Natural killer cell treated with Interleukin-12 subunit alpha and Interleukin-12 subunit beta and Interleukin-15 and Interleukin-18, amount 100 ng/mL, for 72 hours (primary cell): ENCODE measurements around the gene CTNNA2. TPM values are rescaled to one million over a fixed set of nuclear protein-coding genes. Genes with fewer than 3 reads are reported as not detected.

Source experiments
- ATAC-seq, 2 donors: fragments of 150-1000 bp; cut with Tn5 transposase in 1 of 2; sonication (Bioruptor Pico), chemical (Tn5 transposase) in 1 of 2; 2 replicates each; pipeline ENCODE4 v1.10.0; 2021
- DNase-seq: peaks from one replicate; pipeline ENCODE4 v3.0.0; 2022; ENCODE audit warnings: low spot score
- H3K27ac Mint-ChIP-seq, 2 donors: 1 replicate in 1 of 2; 2 replicates in 1 of 2; pipeline ENCODE4 v1.8.0; 2022; ENCODE audit warnings: mixed read lengths in 2 of 2, mild to moderate bottlenecking in 1 of 2, moderate library complexity in 1 of 2
- H3K27me3 Mint-ChIP-seq, 2 donors: 1 replicate in 1 of 2; 2 replicates in 1 of 2; pipeline ENCODE4 v1.8.0; 2022; ENCODE audit warnings: mixed read lengths in 2 of 2
- H3K36me3 Mint-ChIP-seq: one replicate; pipeline ENCODE4 v1.8.0; 2022; ENCODE audit warnings: mixed read lengths
- H3K4me1 Mint-ChIP-seq, 2 donors: 1 replicate in 1 of 2; 2 replicates in 1 of 2; pipeline ENCODE4 v1.8.0; 2022; ENCODE audit warnings: low read depth in 2 of 2, mixed read lengths in 2 of 2, mild to moderate bottlenecking in 1 of 2
- H3K4me3 Mint-ChIP-seq: one replicate; pipeline ENCODE4 v1.8.0; 2022; ENCODE audit warnings: mixed read lengths
- H3K9me3 Mint-ChIP-seq: 2 replicates; pipeline ENCODE4 v1.8.0; 2022; ENCODE audit warnings: mixed read lengths
- total RNA-seq, 2 donors: library from RNA; stranded (reverse); gene quantifications; one replicate each; pipeline ENCODE4 v1.2.3, GENCODE V29; 2022

Gene CTNNA2
- total RNA-seq, 2 donors from 2014 or later: not detected

DNA sequence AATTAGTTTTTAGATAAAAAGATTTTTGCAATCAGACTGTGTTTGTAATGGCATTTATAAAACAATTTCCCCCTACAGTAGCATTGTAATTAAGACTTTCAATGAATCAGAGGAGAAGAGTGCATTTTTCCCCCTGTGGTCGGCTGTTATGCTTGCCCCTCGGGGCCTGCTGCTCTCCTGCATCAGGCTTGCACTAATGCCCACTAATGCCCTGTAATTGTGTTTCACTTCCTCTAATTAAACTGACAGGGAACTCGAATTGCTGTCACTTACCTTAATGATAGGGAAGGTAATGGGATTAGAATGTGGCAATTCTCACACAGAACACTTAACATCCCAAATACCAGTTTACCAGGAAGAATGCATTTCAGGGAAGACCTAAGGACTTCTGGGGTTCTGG is 852.9 kb downstream of the CTNNA2 start:
- ATAC-seq (no peak), DNase-seq (no peak)
- no peak overlapping the region for H3K27ac Mint-ChIP-seq
- no peaks in the 10 kb centered on the region for H3K4me1 Mint-ChIP-seq
- no peak overlapping the region for H3K4me3 Mint-ChIP-seq
- peaks cover 16% of the 10 kb centered on the region for H3K9me3 Mint-ChIP-seq
- H3K36me3 Mint-ChIP-seq: no peaks in the 10 kb centered on the region
- no peaks in the 10 kb centered on the region for H3K27me3 Mint-ChIP-seq

DNA sequence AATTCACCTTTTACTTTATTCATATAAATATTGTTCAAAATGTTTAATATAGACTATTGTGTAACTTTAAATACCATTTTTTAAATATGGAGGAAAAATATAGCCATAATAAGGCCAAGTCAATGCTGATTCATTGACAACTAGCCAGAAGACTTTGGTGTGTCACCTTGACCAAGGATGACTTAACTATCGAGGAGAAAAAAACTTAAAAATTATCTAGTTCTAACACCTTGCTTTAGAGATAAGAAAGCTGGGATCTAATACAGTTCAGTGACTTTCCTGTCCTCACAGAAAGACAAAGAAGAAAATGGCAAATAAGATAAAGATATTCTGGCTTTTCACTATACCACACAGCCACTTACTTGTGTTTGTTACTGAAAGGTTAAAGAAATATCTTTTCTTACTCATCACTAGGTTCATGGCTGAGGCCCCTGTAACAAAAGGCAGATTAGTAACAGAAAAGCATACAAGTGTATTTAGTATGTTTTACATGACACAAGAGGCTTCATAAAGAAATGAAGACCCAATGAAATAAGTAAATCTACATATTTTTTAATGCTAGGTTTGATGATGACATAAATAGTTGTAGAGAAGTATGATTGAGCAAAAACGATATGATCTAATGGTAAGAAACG is 857.6 kb downstream of the CTNNA2 start:
- Mint-ChIP-seq H3K36me3 (no peaks in the 10 kb centered on the region), H3K4me1 (no peaks in the 10 kb centered on the region), H3K27me3 (no peaks in the 10 kb centered on the region), H3K27ac (no peak overlapping the region), H3K9me3 (peaks cover 10% of the 10 kb centered on the region), H3K4me3 (no peak overlapping the region)
- DNase-seq (no peak), ATAC-seq (no peak)

GRCh38 chr2:80374105-80374504 is 861.3 kb downstream of the CTNNA2 start:
- H3K4me3 Mint-ChIP-seq: no peak overlapping the region
- H3K4me1 Mint-ChIP-seq: no peaks in the 10 kb centered on the region
- H3K36me3 Mint-ChIP-seq: peaks cover 9% of the 10 kb centered on the region
- ATAC-seq (no peak), DNase-seq (no peak)
- H3K27ac Mint-ChIP-seq: no peak overlapping the region
- H3K9me3 Mint-ChIP-seq: peaks cover 20% of the 10 kb centered on the region
- no peaks in the 10 kb centered on the region for H3K27me3 Mint-ChIP-seq

- Mint-ChIP-seq H3K4me3 (no peak overlapping the region), H3K4me1 (no peaks in the 10 kb centered on the region), H3K27me3 (no peaks in the 10 kb centered on the region), H3K9me3 (peaks cover 25% of the 10 kb centered on the region), H3K36me3 (peaks cover 9% of the 10 kb centered on the region), H3K27ac (no peak overlapping the region)
- ATAC-seq (no peak), DNase-seq (no peak)
Observed at GRCh38 chr2:80377071-80377470, 864.2 kb downstream of the CTNNA2 start.

GRCh38 chr2:80380736-80381135 is 867.9 kb downstream of the CTNNA2 start:
- H3K27ac Mint-ChIP-seq: no peak overlapping the region
- peaks cover 9% of the 10 kb centered on the region for H3K36me3 Mint-ChIP-seq
- peaks cover 32% of the 10 kb centered on the region for H3K9me3 Mint-ChIP-seq
- H3K4me3 Mint-ChIP-seq: no peak overlapping the region
- H3K27me3 Mint-ChIP-seq: no peaks in the 10 kb centered on the region
- H3K4me1 Mint-ChIP-seq: no peaks in the 10 kb centered on the region
- ATAC-seq (no peak), DNase-seq (no peak)

GRCh38 chr2:80381666-80382065 is 868.8 kb downstream of the CTNNA2 start:
- H3K9me3 Mint-ChIP-seq: peaks cover 30% of the 10 kb centered on the region
- H3K4me3 Mint-ChIP-seq: no peak overlapping the region
- H3K36me3 Mint-ChIP-seq: peaks cover 4% of the 10 kb centered on the region
- no peak for ATAC-seq
- H3K27ac Mint-ChIP-seq: no peak overlapping the region
- no peaks in the 10 kb centered on the region for H3K4me1 Mint-ChIP-seq
- no peak for DNase-seq
- H3K27me3 Mint-ChIP-seq: no peaks in the 10 kb centered on the region

DNA sequence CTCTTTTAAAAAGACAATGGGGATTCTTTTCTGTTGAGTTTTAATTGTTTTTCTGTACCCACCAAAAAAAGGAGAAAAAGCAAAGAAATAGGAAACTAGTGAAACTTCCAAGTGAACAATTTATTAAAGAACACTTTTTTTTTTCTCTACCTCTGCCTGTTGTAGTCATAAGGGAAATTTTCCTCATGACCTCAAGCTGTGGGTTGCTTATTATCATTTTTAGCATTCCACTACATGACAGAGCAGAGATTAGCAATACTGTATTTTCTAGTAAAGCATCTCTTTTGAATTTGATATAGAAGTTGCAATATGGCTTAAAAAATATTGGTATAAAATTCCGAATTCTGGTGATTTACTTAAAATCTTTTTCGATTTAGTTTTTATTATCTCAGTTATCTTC is 879.6 kb downstream of the CTNNA2 start:
- no peak for ATAC-seq
- H3K4me3 Mint-ChIP-seq: no peak overlapping the region
- no peak for DNase-seq
- H3K4me1 Mint-ChIP-seq: no peaks in the 10 kb centered on the region
- no peaks in the 10 kb centered on the region for H3K27me3 Mint-ChIP-seq
- H3K36me3 Mint-ChIP-seq: no peaks in the 10 kb centered on the region
- H3K9me3 Mint-ChIP-seq: peaks cover 14% of the 10 kb centered on the region
- no peak overlapping the region for H3K27ac Mint-ChIP-seq

- Mint-ChIP-seq H3K4me3 (no peak overlapping the region), H3K36me3 (no peaks in the 10 kb centered on the region), H3K4me1 (no peaks in the 10 kb centered on the region), H3K9me3 (peaks cover 13% of the 10 kb centered on the region), H3K27me3 (no peaks in the 10 kb centered on the region), H3K27ac (no peak overlapping the region)
- no peak for DNase-seq
- ATAC-seq: no peak
Observed at GRCh38 chr2:80393991-80394390, 881.1 kb downstream of the CTNNA2 start.

GRCh38 chr2:80395251-80395650 is 882.4 kb downstream of the CTNNA2 start:
- H3K36me3 Mint-ChIP-seq: no peaks in the 10 kb centered on the region
- no peak overlapping the region for H3K4me3 Mint-ChIP-seq
- H3K27me3 Mint-ChIP-seq: no peaks in the 10 kb centered on the region
- no peak overlapping the region for H3K27ac Mint-ChIP-seq
- no peak for DNase-seq
- H3K4me1 Mint-ChIP-seq: no peaks in the 10 kb centered on the region
- H3K9me3 Mint-ChIP-seq: peaks cover 9% of the 10 kb centered on the region
- ATAC-seq: no peak

GRCh38 chr2:80396276-80396675 is 883.4 kb downstream of the CTNNA2 start:
- no peak for ATAC-seq
- Mint-ChIP-seq H3K27me3 (no peaks in the 10 kb centered on the region), H3K4me3 (no peak overlapping the region), H3K4me1 (no peaks in the 10 kb centered on the region), H3K27ac (no peak overlapping the region), H3K36me3 (peaks cover 6% of the 10 kb centered on the region), H3K9me3 (peaks cover 18% of the 10 kb centered on the region)
- no peak for DNase-seq

DNA sequence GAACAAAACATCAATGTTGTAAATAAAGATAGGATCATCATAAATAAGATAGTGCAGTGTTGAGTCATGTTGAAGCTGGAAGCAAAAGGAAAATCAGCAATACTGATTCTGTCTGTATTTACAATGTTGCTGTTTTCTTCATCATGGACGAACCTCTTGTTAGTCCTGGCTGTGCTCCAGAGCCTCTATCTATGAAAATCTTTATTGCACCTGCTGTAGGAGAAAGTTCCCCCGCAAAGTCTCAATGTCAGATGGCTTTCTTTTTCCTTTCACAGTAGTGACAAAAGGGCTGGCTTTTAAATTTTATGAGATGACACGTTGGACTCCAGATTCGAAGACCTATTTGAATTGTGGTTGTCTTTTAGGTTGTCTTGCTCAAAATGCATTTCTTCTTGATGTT is 890.2 kb downstream of the CTNNA2 start:
- no peak for ATAC-seq
- Mint-ChIP-seq H3K27ac (no peak overlapping the region), H3K4me3 (no peak overlapping the region), H3K27me3 (no peaks in the 10 kb centered on the region), H3K36me3 (peaks cover 6% of the 10 kb centered on the region), H3K4me1 (no peaks in the 10 kb centered on the region), H3K9me3 (peaks cover 14% of the 10 kb centered on the region)
- DNase-seq: no peak

DNA sequence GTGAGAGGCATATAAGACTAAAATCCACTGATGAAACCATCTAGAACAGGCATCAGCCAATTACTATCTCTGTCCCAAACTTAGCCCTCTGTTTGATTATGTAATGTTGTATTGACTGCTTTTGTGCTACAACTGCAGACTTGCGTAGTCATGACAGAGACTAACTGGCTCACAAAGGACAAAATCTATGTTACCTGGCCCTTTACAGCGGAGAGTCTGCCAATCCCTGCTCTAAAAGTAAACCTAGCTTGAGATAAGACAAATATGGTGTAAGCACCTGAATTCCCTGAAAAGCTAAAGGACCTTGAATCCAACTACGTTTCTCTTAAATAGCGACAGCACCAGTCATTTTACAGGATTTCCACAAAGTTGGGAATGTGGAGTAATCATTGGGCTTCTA is 894.5 kb downstream of the CTNNA2 start:
- H3K4me3 Mint-ChIP-seq: no peak overlapping the region
- ATAC-seq (no peak), DNase-seq (no peak)
- no peaks in the 10 kb centered on the region for H3K27me3 Mint-ChIP-seq
- H3K27ac Mint-ChIP-seq: no peak overlapping the region
- no peaks in the 10 kb centered on the region for H3K4me1 Mint-ChIP-seq
- peaks cover 3% of the 10 kb centered on the region for H3K9me3 Mint-ChIP-seq
- no peaks in the 10 kb centered on the region for H3K36me3 Mint-ChIP-seq

DNA sequence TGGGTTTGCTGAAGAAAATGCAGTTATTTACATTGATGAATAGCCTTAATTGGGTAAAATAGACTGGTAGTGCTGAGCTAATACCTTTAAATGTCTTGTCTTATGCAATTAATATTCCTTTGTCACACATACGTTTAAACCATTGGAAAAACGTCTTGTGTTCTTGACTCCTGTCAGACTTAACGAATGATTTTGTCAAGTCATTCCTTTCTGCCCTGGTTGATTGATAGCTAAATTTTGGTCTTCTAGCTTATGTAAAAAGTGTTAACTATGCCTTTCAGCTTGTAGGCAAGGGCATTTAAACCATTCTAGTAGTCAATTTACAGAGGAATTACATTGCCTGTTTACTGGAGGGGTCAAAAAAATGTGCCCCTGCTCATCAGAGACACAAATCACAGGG is 897.5 kb downstream of the CTNNA2 start:
- Mint-ChIP-seq H3K9me3 (peaks cover 17% of the 10 kb centered on the region), H3K4me1 (no peaks in the 10 kb centered on the region), H3K4me3 (no peak overlapping the region), H3K27me3 (no peaks in the 10 kb centered on the region), H3K27ac (no peak overlapping the region), H3K36me3 (no peaks in the 10 kb centered on the region)
- ATAC-seq (no peak), DNase-seq (no peak)

- Mint-ChIP-seq H3K27me3 (no peaks in the 10 kb centered on the region), H3K36me3 (no peaks in the 10 kb centered on the region), H3K9me3 (peaks cover 20% of the 10 kb centered on the region), H3K27ac (no peak overlapping the region), H3K4me3 (no peak overlapping the region), H3K4me1 (no peaks in the 10 kb centered on the region)
- DNase-seq: no peak
- no peak for ATAC-seq
Observed at GRCh38 chr2:80413136-80413535, 900.3 kb downstream of the CTNNA2 start.

- ATAC-seq (no peak), DNase-seq (no peak)
- Mint-ChIP-seq H3K27me3 (no peaks in the 10 kb centered on the region), H3K36me3 (no peaks in the 10 kb centered on the region), H3K4me3 (no peak overlapping the region), H3K27ac (no peak overlapping the region), H3K4me1 (no peaks in the 10 kb centered on the region), H3K9me3 (peaks cover 16% of the 10 kb centered on the region)
Observed at GRCh38 chr2:80417737-80418136, 904.9 kb downstream of the CTNNA2 start.
